Testis (tissue), 3 donors: Measurements from ENCODE around the gene DDN. TPM values are rescaled to one million over a fixed set of nuclear protein-coding genes. Genes with fewer than 3 reads are reported as not detected.

Experiments
- DNase-seq: peaks from one replicate; pipeline ENCODE4 v3.0.0-alpha.2; 2019
- H3K27ac ChIP-seq, 2 donors: fragments of 200-600 bp; sonication (generic); one replicate each; pipeline ENCODE4 v1.5.1; 2019
- H3K27me3 ChIP-seq: fragments of 200-600 bp; sonication (generic); one replicate; pipeline ENCODE4 v1.5.1; 2019
- H3K36me3 ChIP-seq: fragments of 200-600 bp; sonication (generic); one replicate; pipeline ENCODE4 v1.5.1; 2017; ENCODE audit warnings: low read depth; ENCODE audit errors: missing control alignments
- H3K4me1 ChIP-seq: fragments of 200-600 bp; sonication (generic); one replicate; pipeline ENCODE4 v1.5.1; 2019
- H3K4me3 ChIP-seq, 2 donors: fragments of 200-600 bp; sonication (generic); one replicate each; pipeline ENCODE4 v1.5.1; 2017 to 2019
- H3K9me3 ChIP-seq: fragments of 200-600 bp; sonication (generic); one replicate; pipeline ENCODE4 v1.5.1; 2017
- CTCF ChIP-seq, 3 experiments: fragments of 450-650 bp in 2 of 3; fragments of 200-600 bp in 1 of 3; sonication (generic) in 1 of 3; IDR thresholded peaks; one replicate each; pipeline ENCODE4 v1.5.1; 2016 to 2019; ENCODE audit warnings: antibody characterized with exemption in 3 of 3, mild to moderate bottlenecking in 2 of 3, moderate library complexity in 1 of 3
- POLR2A ChIP-seq: fragments of 450-650 bp; IDR thresholded peaks from one replicate; pipeline ENCODE4 v1.6.1; 2017; ENCODE audit warnings: antibody characterized with exemption, mild to moderate bottlenecking, moderate library complexity
- WGBS, 2 donors: methylation state at CpG; one replicate each; pipeline ENCODE4 v1.1.5; 2018; 5-methylcytosine and 5-hydroxymethylcytosine counted together
- intact Hi-C: fragments of 100-400 bp; cut with DNase I; formaldehyde crosslinking; loops from one replicate; pipeline ENCODE4 v1.15.1; 2023; ENCODE audit warnings: low total_unique reads
- polyA plus RNA-seq: library from polyadenylated mRNA; stranded (reverse); fragments of 350-450 nt; fragmentation: Illumina TruSeq; extraction: RNeasy Lipid Tissue Mini Kit (QIAGEN cat#74804); gene quantifications from one replicate; pipeline ENCODE4 v1.2.3, GENCODE V29; 2014; ENCODE audit warnings: low read depth, low replicate concordance; ENCODE audit not compliant: insufficient read depth
- total RNA-seq, 2 donors: library from RNA; depleted of rRNA; stranded (reverse); fragments of >200 nt; gene quantifications; one replicate each; pipeline ENCODE4 v1.2.3, GENCODE V29; 2016

Gene DDN
- total and polyA plus RNA-seq, 3 donors from 2014 or later = 0.31 to 0.96 (median 0.55) TPM

DNA sequence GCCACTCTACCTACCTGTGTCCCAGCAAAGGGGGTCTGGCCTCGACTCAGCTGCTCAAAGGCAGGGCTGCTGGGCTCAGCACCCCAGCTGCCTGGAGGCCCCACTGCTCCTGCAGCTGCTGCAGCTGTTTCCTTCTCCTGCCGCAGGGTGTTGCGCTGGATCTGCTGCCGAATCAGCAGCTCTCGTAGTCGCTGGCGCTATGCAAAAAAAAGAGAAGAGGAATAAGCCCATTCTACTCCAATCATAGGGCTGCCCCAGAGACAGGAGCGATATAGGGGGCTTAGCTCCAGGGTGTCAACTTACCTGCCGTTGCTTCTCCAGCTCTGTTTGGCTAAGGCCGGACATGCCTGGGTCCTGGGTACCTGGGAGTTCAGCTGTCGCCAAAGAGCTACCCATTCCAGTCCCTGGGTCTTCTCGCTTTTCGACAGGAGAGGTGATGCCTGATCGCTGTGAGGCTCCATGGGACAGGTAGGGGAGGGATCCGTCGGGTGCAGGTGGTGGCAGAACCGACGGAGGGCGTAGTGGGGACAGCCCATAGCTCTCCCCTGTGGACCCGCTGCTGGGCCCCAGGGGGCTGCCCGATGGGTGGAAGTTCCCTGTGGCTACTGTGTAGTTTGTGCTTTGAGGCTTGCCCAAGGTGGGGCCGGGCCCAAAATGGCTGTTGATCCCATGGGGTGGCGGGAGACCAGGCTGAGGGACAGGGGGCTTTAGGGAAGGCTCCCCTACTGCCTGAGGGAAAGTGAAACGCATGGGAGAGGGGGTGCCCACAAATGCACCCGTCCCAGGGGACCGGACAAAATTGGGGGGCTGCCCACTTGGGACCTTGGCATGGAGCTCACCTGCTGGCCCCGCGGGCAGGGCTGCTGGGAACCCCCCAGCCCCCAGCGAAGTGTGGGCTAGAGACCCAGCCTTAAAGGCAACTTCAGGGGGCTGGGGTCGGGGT, 40.5 kb upstream of the DDN start:
- no peaks in the 10 kb centered on the region for H3K9me3 ChIP-seq
- intact Hi-C loops = no loop called here
- H3K4me3 ChIP-seq = no peak overlapping the region
- no peaks in the 10 kb centered on the region for H3K36me3 ChIP-seq
- H3K27ac ChIP-seq = no peak overlapping the region
- TF ChIP-seq POLR2A (no peak), CTCF (IDR thresholded peaks at IDR 0.05) (no peak)
- DNase-seq = no peak
- no peaks in the 10 kb centered on the region for H3K27me3 ChIP-seq
- no peaks in the 10 kb centered on the region for H3K4me1 ChIP-seq
- 91 to 94% methylated on average over 21 to 30 of the region's 30 CpGs for WGBS, 2 donors

DNA sequence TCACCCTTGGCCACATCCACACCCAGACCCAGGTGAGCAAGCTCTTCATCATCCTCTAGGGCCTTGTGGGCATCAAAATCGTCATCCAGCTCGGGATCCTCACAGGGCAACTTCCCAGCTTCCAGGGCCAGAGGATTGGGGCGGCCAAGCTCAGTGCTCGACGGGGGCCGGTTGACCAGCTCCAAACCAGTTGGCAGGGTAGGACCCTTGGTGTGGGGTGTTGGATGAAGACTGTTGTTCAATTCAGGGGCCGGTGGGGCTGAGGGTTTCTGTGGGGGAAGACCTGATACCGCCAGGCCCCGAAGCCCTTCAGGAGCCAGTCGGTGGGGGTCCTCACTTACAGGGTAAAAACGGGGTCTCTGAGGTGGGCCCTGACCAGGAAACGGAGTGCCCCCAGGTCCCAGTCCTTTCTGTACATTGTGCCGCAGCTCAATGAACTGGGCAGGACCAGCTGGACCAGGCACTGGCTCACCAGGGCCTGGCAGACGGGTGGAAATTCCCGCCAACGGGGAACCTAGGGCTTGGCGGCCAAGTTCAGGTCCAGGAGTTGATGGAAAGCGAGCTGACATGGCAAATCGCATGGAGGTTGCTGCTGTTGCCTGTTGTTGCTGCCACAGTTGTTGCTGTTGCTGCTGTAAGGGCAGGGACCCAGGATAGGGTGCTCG, 39.2 kb upstream of the DDN start:
- Histone ChIP-seq H3K9me3 (no peaks in the 10 kb centered on the region), H3K4me1 (no peaks in the 10 kb centered on the region), H3K27me3 (no peaks in the 10 kb centered on the region), H3K36me3 (no peaks in the 10 kb centered on the region), H3K4me3 (no peak overlapping the region), H3K27ac (no peak overlapping the region)
- DNase-seq = no peak
- TF ChIP-seq POLR2A (no peak), CTCF (IDR thresholded peaks at IDR 0.05) (no peak)
- intact Hi-C loops = no loop called here
- 90 to 95% methylated on average over 14 to 20 of the region's 20 CpGs for WGBS, 2 donors

- H3K36me3 ChIP-seq = no peaks in the 10 kb centered on the region
Observed at GRCh38 chr12:49037947-49038237, 38.7 kb upstream of the DDN start.

GRCh38 chr12:49037111-49037946, 38.2 kb upstream of the DDN start:
- Histone ChIP-seq H3K27ac (no peak overlapping the region), H3K27me3 (no peaks in the 10 kb centered on the region), H3K9me3 (no peaks in the 10 kb centered on the region), H3K4me3 (no peak overlapping the region), H3K36me3 (no peaks in the 10 kb centered on the region), H3K4me1 (no peaks in the 10 kb centered on the region)
- 84 to 91% methylated on average over 7 to 9 of the region's 9 CpGs for WGBS, 2 donors
- DNase-seq = no peak
- TF ChIP-seq CTCF (IDR thresholded peaks at IDR 0.05) (no peak), POLR2A (no peak)
- intact Hi-C loops = no loop called here

More at GRCh38 chr12:49037947-49038237, 38.7 kb upstream of the DDN start:
- Histone ChIP-seq H3K27ac (no peak overlapping the region), H3K27me3 (no peaks in the 10 kb centered on the region), H3K4me1 (no peaks in the 10 kb centered on the region), H3K9me3 (no peaks in the 10 kb centered on the region), H3K4me3 (no peak overlapping the region)
- intact Hi-C loops = no loop called here
- 87 to 92% methylated on average over 7 of the region's 7 CpGs for WGBS, 2 donors
- no peak for DNase-seq
- TF ChIP-seq POLR2A = no peak
- no peak for TF ChIP-seq CTCF (IDR thresholded peaks at IDR 0.05)
